ENCODE measurements around the gene WDR27.

- TF ChIP-seq, protein P1, sequence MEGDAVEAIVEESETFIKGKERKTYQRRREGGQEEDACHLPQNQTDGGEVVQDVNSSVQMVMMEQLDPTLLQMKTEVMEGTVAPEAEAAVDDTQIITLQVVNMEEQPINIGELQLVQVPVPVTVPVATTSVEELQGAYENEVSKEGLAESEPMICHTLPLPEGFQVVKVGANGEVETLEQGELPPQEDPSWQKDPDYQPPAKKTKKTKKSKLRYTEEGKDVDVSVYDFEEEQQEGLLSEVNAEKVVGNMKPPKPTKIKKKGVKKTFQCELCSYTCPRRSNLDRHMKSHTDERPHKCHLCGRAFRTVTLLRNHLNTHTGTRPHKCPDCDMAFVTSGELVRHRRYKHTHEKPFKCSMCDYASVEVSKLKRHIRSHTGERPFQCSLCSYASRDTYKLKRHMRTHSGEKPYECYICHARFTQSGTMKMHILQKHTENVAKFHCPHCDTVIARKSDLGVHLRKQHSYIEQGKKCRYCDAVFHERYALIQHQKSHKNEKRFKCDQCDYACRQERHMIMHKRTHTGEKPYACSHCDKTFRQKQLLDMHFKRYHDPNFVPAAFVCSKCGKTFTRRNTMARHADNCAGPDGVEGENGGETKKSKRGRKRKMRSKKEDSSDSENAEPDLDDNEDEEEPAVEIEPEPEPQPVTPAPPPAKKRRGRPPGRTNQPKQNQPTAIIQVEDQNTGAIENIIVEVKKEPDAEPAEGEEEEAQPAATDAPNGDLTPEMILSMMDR (IDR thresholded peaks at IDR 0.05): no peak
- no peak for TF ChIP-seq POLR2AphosphoS5 (IDR thresholded peaks at IDR 0.05)
- TF ChIP-seq POLR2A (IDR thresholded peaks at IDR 0.05): no peak
- TF ChIP-seq EP300 (IDR thresholded peaks at IDR 0.05): no peak
These were observed 221.9 kb downstream of the WDR27 start for GRCh38 chr6:169479783-169480495.
